GM21423 (cell line): ENCODE results near the gene RASGRP4.
"Not testable (repeated sequence)": the region's sequence is repeated elsewhere in the genome, so short reads cannot be mapped to it uniquely, and the experiment has no call there.

Source experiments
- ATAC-seq: cut with Tn5 transposase; IDR thresholded peaks from one replicate; pipeline ENCODE4 v1.9.1; 2021; ENCODE audit warnings: mild to moderate bottlenecking, moderate library complexity; ENCODE audit not compliant: unreplicated experiment

RASGRP4 gene, protein sequence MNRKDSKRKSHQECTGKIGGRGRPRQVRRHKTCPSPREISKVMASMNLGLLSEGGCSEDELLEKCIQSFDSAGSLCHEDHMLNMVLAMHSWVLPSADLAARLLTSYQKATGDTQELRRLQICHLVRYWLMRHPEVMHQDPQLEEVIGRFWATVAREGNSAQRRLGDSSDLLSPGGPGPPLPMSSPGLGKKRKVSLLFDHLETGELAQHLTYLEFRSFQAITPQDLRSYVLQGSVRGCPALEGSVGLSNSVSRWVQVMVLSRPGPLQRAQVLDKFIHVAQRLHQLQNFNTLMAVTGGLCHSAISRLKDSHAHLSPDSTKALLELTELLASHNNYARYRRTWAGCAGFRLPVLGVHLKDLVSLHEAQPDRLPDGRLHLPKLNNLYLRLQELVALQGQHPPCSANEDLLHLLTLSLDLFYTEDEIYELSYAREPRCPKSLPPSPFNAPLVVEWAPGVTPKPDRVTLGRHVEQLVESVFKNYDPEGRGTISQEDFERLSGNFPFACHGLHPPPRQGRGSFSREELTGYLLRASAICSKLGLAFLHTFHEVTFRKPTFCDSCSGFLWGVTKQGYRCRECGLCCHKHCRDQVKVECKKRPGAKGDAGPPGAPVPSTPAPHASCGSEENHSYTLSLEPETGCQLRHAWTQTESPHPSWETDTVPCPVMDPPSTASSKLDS

DNA sequence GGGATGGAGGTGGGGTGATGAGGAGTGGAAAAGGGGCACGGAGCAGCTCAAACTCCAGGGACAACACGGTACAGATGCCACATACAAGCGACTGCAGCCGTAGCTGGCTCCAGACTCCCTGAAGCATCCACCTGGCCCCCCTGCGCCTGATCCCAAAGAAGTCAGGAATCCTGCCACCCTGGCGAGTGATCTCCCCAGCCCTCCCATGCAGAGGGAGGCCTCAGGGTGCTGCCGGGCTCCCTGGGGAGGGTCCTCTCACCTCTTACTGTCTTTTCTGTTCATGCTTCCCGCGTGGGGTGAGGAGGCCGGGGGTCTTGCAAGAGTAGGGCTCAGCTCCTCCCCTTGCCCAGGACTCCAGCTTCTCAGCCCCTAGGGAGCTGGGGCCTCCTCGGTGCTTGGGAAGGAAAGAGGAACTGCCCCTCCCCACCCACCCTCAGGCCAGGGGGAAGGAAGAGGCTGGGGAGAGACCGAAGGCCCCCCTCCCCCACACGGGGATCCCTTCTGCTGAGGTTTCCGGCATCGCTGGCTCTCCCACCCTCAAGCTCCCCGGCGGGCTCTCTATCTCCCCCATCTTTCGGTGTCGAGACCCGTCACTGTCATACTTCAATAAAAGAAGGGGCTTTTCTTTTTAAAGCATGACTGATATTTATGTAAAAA is at the start of gene RASGRP4:
TSS of gene RASGRP4 (minus strand) at position 410 of the 657 bp plus-strand sequence. CDS start at position 282, 128 bp downstream.
- ATAC-seq, result no peak

DNA sequence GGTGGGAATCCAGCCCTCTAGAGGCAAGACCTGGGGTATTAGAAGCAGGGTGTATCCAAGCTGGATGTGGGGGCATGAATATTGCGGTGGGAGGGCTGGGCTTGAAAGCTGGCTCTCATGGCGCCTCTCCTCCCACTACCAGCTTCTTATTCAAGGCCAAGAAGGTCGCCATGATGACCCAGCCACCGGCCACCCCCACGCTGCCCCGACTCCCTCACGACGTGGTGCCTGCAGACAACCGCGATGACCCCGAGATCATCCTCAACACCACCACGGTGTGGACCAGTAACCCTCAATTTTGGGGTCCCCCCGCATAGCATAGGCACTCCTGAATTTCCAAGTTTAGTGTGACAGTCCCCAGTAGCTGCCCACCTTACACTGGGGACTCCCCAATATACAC is 49.2 kb upstream of the RASGRP4 start:
- ATAC-seq, result no peak

DNA sequence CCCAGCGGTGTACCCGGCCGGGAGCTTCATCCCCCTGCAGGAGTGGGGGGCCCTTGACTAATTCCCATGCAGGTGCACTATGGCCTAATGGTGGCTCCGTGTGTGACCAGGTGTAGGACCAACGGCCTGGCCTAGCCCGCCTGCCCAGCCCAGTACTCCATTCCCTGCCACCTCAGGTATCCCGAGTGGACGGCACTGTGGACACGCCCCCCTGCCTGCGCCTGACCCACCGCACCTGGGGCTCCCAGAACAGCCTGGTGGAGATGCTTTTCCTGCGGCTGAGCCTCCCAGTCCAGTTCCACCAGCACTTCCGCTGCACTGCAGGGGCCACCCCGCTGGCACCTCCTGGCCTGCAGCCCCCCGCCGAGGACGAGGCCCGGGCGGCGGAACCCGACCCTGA is 47.2 kb upstream of the RASGRP4 start:
- no peak for ATAC-seq

DNA sequence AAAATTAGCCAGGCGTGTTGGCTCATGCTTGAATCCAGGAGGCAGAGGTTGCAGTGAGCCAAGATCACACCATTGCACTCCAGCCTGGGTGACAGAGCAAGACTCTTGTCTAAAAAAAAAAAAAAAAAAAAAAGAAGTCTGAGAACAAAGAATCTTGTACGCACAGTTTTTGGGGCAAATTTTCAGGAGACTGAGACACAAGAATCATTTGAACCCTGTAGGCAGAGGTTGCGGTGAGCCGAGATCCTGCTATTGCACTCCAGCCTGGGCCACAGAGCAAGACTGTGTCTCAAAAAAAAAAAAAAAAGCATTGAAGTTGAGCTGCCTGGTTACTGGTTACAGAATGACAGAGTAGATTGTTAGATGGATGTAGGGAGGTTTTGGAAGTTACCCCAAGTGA is 46.7 kb upstream of the RASGRP4 start:
- ATAC-seq, result not testable (repeated sequence)

DNA sequence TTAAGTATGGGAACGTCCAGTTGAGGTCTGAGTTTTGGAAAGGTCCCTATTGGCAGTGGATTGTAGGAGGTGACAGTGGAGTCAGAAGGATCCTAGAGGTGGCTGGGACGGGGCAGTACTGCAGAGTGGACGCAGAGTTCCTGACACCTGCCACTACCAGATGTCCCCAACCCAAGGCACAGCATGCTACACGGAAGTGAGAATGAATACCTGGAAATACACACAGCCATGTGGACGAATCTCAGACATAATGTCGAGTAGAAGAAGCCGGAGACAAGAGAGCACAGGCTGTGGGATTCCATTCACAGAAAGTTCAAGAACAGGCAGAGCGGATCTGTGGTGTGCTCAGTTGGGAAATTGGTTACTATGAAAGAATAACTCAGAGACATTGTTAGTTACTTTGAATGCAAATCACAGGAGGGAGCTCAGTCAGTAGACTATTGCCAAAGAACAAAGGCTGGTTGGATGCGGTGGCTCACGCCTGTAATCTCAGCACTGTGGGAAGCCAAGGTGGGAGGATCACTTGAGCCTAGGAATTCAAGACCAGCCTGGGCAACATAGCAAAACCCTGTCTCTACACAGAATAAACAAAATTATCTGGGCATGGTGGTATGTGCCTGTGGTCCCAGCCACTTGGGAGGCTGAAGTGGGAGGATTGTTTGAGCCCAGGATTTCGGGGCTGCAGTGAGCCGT is 44.9 kb upstream of the RASGRP4 start:
- ATAC-seq, result no peak

DNA sequence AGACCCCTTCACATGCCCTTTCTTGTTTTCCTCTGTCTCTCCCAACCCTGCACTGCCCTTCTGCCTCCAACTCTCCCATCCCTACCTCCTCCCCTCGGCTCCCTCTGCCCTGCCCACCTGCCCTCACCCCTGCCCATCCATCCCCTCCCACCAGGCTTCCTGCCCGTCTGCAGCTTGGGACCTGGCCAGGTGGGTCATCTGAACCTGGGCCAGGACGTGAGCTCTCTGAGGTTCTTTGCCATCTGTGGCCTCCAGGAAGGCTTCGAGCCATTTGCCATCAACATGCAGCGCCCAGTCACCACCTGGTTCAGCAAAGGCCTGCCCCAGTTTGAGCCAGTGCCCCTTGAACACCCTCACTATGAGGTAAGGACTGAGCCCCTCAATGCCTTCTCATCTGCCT is 43.1 kb upstream of the RASGRP4 start:
- ATAC-seq, result no peak

DNA sequence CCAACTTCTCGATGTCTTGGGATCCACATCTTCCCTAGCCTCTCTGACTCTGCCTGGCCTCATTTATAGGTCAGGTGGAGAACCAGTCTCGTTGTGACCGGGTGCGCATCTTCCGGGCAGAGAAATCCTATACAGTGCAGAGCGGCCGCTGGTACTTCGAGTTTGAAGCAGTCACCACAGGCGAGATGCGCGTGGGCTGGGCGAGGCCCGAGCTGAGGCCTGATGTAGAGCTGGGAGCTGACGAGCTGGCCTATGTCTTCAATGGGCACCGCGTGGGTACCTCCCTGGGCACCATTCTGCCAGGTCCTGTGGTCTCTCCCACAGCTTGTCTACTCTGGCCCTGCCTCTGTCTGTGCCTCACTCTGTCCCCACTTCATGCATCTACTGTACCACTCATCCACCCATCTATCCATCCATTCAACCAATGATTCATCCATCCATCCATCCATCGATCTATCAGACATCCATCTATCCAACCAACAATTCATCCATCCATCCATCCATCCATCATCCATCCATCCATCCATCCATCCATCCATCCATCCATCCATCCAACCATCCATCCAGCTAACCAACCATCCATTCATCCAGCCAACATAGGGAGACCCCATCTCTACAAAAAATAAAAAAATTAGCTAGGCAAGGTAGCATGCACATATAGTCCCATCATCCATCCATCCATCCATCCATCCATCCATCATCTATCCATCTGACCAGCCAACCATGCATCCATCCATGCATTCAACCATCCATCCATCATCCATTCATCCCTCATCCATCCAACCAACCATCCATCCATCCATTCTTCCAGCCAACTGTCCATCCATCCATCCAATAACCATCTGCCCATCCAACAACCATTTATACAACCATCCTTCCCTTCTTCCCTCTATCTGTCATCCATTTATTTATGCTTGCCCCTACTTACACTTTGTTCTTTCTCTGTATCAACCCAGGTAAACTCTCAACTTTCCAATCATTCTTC is 41.8 kb upstream of the RASGRP4 start:
- no peak for ATAC-seq

DNA sequence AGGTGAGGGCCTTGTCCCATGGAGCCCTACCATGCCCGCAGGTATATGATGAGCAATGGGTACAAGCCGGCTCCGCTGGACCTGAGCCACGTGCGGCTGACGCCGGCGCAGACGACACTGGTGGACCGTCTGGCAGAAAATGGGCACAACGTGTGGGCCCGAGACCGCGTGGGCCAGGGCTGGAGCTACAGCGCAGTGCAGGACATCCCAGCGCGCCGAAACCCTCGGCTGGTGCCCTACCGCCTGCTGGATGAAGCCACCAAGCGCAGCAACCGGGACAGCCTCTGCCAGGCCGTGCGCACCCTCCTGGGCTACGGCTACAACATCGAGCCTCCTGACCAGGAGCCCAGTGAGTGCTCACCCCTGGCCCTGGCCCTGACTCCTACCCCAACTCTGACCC is 40.0 kb upstream of the RASGRP4 start:
- no peak for ATAC-seq

DNA sequence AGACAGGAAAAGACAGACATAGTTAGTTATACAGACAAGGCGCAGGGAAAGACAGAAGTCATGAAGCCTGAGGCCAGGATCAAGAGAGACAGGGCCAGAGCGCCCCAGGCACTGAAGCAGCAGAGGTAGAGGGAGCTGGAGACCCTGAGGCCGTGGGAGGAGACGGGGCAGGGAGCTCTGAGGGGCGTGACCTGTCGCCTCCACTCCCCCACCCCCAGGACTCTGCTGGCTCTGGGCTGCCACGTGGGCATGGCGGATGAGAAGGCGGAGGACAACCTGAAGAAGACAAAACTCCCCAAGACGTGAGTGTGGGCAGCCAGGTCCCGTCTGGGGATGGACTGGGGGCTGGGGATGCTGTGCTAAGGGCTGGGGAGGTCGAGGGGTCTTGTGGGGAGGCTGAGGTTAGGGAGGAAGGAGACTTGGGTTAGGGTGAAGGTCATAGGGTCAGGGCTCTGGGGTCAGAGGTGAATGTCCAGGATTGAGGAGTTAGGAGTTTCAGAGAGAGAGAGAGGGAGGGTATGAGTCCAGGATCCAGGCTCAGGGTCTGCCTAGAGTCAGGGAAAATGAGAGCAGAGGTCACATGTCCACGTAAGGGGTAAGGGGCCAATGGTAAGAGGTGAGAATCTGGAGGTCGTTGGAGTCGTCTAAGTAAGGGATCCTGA is 38.5 kb upstream of the RASGRP4 start:
- no peak for ATAC-seq

DNA sequence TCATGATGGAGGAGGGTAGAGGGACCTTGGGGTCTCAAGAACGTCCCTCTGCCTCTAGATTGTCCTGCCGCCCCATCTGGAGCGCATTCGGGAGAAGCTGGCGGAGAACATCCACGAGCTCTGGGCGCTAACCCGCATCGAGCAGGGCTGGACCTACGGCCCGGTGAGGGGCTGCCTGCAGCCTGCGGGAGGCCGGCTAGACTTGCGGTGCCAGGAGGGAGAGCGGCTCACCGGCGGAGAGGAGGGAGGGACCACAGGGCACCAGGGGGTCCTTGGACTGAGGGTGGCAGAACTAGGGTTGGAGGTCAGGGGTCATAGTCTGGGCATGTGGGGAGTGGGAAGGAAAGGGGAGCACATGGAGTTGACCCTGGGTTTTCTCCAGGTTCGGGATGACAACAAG is 37.3 kb upstream of the RASGRP4 start:
- ATAC-seq, result no peak

DNA sequence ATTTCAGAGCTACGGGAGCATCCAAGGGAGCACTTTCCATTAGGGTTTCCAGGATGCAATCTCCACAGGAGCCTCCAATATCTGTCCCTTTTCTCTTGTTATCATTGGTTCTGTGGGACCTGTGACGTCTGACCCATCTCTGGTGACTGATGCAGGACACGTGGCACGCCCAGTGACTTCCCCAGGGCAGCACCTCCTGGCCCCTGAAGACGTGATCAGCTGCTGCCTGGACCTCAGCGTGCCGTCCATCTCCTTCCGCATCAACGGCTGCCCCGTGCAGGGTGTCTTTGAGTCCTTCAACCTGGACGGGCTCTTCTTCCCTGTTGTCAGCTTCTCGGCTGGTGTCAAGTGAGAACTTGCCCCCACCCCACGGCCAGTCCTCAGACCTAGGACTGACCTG is 33.0 kb upstream of the RASGRP4 start:
- no peak for ATAC-seq

DNA sequence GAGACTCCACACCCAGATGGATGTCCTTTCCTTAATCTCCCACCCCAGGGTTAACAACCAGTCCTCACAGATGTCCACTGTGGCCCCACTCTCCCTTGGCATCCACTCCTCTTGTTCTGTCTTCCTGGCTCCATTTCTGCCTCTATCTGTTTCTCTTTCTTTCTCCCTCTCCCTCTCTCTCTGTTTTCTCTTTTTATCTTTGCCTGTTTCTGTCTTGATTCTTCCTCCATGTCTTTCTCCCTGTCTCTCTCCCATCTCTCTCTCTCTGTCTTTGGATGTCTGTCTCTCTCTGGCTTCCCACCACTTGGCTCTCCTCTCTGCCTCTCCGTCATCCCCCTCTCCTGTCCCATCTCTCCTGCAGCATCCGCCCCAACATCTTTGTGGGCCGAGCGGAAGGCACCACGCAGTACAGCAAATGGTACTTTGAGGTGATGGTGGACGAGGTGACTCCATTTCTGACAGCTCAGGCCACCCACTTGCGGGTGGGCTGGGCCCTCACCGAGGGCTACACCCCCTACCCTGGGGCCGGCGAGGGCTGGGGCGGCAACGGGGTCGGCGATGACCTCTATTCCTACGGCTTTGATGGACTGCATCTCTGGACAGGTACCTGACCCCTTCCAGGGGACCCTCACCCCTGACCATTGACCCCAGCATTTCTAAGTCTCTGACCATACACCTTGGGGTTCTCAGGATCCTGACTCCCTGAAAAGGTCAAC is 31.8 kb upstream of the RASGRP4 start:
- no peak for ATAC-seq

DNA sequence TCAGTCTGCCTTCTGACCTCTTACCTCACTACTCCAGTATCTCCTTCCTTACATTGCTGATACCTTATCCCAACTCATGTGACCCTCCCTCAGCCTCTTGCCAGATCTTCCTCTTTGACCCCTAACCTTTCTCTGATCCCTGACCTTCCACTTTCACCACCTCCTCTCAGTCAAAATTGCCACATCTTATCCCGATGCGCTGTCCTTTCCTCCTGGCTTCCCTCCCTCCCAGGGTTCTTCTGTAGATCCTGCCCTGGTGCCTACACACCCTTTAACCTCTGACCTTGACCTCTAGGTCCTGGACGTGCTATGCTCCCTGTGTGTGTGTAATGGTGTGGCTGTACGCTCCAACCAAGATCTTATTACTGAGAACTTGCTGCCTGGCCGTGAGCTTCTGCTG is 31.2 kb upstream of the RASGRP4 start:
- ATAC-seq, result no peak

DNA sequence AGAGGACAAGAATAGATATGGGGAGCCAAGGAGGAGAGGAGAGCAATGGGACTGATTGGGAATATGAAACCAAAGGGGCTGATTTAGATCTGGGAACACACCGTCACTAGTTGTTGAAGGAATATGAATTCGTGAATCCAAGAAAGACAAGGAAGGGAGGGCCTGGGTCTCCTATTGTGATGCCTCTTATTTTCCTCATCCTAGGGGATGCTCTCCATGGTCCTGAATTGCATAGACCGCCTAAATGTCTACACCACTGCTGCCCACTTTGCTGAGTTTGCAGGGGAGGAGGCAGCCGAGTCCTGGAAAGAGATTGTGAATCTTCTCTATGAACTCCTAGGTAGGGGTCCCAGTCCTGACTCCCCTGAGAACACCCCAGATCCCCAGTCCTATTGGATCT is 29.0 kb upstream of the RASGRP4 start:
- no peak for ATAC-seq

DNA sequence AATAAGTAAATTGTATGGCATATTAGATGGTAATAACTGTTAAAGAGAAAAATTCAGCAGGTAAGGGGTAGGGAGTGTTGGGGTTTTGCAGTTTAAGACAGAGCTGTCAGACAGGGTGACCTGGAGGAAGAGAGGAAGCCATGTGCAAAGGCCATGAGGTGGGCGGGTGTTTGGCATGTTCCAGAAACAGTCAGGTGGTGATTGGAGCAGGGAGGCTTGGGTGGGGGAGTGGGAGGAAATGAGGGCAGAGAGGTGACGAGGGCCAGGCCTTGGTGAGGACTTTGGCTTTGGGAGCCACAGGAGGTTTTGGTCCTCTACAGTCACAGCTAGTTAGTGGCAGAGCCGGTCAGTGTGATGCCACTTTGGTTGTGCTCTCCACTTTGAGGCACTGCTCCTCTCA is 27.6 kb upstream of the RASGRP4 start:
- no peak for ATAC-seq

DNA sequence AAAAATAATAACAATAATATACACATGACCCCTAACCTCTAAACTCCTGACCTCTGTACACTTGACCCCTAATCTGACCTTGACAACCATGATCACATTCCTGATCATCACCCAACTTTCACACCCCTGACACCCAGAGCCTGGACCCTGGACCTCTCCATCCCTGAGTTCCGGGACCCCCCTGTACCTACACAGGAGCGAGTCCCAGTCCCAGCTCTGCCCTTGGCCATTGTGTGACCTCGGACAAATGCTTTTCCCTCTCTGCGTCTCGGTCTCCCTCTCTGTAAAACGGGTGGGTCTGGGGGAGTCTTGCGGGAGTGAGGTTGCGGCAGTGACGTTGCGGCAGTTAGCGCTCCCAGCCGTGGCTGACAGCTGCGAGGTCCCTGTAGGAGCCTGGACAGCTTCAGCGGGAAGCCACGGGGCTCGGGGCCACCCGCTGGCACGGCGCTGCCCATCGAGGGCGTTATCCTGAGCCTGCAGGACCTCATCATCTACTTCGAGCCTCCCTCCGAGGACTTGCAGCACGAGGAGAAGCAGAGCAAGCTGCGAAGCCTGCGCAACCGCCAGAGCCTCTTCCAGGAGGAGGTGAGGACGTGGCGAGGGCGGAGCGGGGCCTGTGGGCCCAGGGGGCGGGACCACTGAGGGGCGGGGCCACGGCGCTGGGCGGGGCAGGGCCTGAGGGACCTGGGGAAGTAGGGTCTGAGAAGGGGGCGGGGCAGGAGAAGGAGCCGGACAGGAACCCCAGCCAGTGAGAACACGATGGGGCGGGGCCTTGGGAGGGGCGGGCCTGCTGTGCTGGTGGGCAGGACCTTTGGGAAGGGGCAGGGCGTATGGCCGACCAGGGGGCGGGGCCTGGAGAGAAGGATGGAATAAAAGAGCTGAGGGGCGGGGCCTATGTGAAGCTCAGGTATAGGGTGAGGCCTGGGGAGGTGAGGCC is 26.7 kb upstream of the RASGRP4 start:
- ATAC-seq, result no peak

DNA sequence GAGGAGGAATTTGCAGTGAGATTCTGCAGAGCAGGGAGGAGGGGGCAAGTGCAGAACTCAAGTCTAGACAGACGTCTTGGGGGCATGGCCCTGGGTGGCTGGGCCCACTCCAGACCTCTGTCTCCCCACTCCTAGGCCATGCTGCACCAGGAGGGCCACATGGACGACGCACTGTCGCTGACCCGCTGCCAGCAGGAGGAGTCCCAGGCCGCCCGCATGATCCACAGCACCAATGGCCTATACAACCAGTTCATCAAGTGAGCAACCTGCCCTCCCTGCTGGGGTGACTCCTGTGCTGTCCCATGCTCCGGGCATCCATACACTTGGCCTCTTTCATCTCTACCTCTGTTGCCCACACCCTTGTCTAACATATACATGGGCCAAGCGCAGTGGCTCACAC is 25.6 kb upstream of the RASGRP4 start:
- no peak for ATAC-seq

DNA sequence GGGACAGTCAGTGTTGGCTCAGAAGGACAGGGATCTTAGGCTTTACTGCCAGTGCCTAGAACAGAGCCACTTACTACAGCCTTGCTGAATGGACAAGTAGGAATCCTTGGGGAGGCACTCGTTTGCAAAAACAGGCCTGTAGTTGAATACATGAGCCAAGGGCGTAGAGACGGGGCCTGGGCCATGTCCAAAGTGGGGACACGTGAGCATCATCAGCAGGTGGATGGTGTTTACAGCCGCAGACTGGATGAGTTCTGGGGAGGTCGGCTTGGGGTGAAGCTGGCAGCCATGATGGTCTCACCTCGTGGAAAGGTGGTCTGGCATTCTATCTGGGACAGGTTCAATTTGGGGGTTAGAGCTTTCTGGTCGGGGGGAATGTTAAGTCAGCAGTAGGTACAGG is 25.0 kb upstream of the RASGRP4 start:
- no peak for ATAC-seq
